H9 (cell line): ENCODE measurements around the gene OR2H2. TPM values are rescaled to one million over a fixed set of nuclear protein-coding genes. Genes with fewer than 3 reads are reported as not detected.

ENCODE experiments used
- DNase-seq: peaks from one replicate; pipeline ENCODE4 v3.0.0-alpha.2; 2017
- H2AFZ ChIP-seq: one replicate; pipeline ENCODE4 v1.6.1; 2013; ENCODE audit warnings: mild to moderate bottlenecking, low read length, control low read depth, moderate library complexity
- H2AK5ac ChIP-seq: 2 replicates; pipeline ENCODE4 v1.6.1; 2013; ENCODE audit warnings: low read length, control low read depth, mixed read lengths; ENCODE audit not compliant: insufficient read length
- H2BK120ac ChIP-seq: one replicate; pipeline ENCODE4 v1.6.1; 2013; ENCODE audit warnings: low read depth, mild to moderate bottlenecking, low read length, control low read depth, inconsistent platforms; ENCODE audit not compliant: poor library complexity, severe bottlenecking
- H2BK12ac ChIP-seq: 2 replicates; pipeline ENCODE4 v1.6.1; 2013; ENCODE audit warnings: low read length, control low read depth, mixed read lengths, low read depth; ENCODE audit not compliant: insufficient read length
- H2BK15ac ChIP-seq: 2 replicates; pipeline ENCODE4 v1.6.1; 2013; ENCODE audit warnings: low read depth, low read length, control low read depth
- H2BK20ac ChIP-seq: one replicate; pipeline ENCODE4 v1.6.1; 2013; ENCODE audit warnings: low read depth, mild to moderate bottlenecking, low read length, control low read depth, inconsistent platforms; ENCODE audit not compliant: poor library complexity, severe bottlenecking
- H2BK5ac ChIP-seq: 2 replicates; pipeline ENCODE4 v1.6.1; 2013; ENCODE audit warnings: low read length, control low read depth, mixed read lengths; ENCODE audit not compliant: insufficient read length
- H3K14ac ChIP-seq: 2 replicates; pipeline ENCODE4 v1.6.1; 2013; ENCODE audit warnings: low read length, control low read depth; ENCODE audit not compliant: insufficient read depth
- H3K18ac ChIP-seq: 2 replicates; pipeline ENCODE4 v1.6.1; 2013; ENCODE audit warnings: low read depth, mild to moderate bottlenecking, mixed read lengths, low read length, control low read depth; ENCODE audit not compliant: insufficient read length
- H3K23ac ChIP-seq: 2 replicates; pipeline ENCODE4 v1.6.1; 2013; ENCODE audit warnings: low read length, control low read depth, mixed read lengths, low read depth; ENCODE audit not compliant: insufficient read length
- H3K23me2 ChIP-seq: 2 replicates; pipeline ENCODE4 v1.6.1; 2013; ENCODE audit warnings: low read depth, mild to moderate bottlenecking, mixed read lengths, low read length, control low read depth; ENCODE audit not compliant: insufficient read length, poor library complexity, severe bottlenecking
- H3K27ac ChIP-seq: 2 replicates; pipeline ENCODE4 v1.5.1; 2013; ENCODE audit warnings: low read length, control low read depth, mixed read lengths, low read depth; ENCODE audit not compliant: insufficient read length
- H3K27me3 ChIP-seq: 2 replicates; pipeline ENCODE4 v1.6.1; 2013; ENCODE audit warnings: low read length, control low read depth, inconsistent platforms; ENCODE audit not compliant: insufficient read depth
- H3K4ac ChIP-seq: 2 replicates; pipeline ENCODE4 v1.6.1; 2013; ENCODE audit warnings: low read depth, mild to moderate bottlenecking, control low read depth, inconsistent platforms, low read length, moderate library complexity
- H3K4me1 ChIP-seq: 2 replicates; pipeline ENCODE4 v1.6.1; 2013; ENCODE audit warnings: low read length, control low read depth, inconsistent platforms; ENCODE audit not compliant: insufficient read depth
- H3K4me2 ChIP-seq: 2 replicates; pipeline ENCODE4 v1.6.1; 2013; ENCODE audit warnings: low read length, control low read depth, mixed read lengths; ENCODE audit not compliant: insufficient read length, insufficient read depth
- H3K56ac ChIP-seq: 2 replicates; pipeline ENCODE4 v1.6.1; 2013; ENCODE audit warnings: low read depth, mild to moderate bottlenecking, mixed read lengths, low read length, control low read depth; ENCODE audit not compliant: insufficient read length
- H3K79me1 ChIP-seq: 2 replicates; pipeline ENCODE4 v1.6.1; 2013; ENCODE audit warnings: low read depth, mild to moderate bottlenecking, moderate library complexity, low read length, control low read depth, inconsistent platforms; ENCODE audit not compliant: insufficient read depth, poor library complexity, severe bottlenecking
- H3K79me2 ChIP-seq: 2 replicates; pipeline ENCODE4 v1.6.1; 2013; ENCODE audit warnings: low read length, control low read depth, inconsistent platforms; ENCODE audit not compliant: insufficient read depth
- H3K9ac ChIP-seq: 2 replicates; pipeline ENCODE4 v1.6.1; 2013; ENCODE audit warnings: low read length, control low read depth, mixed read lengths; ENCODE audit not compliant: insufficient read length; ENCODE audit errors: extremely low read depth
- H3K9me3 ChIP-seq: one replicate; pipeline ENCODE4 v1.6.1; 2013; ENCODE audit warnings: low read depth, low read length, inconsistent platforms; ENCODE audit not compliant: control insufficient read depth
- H3T11ph ChIP-seq: one replicate; pipeline ENCODE4 v1.6.1; 2013; ENCODE audit warnings: mild to moderate bottlenecking, low read length, control low read depth, inconsistent platforms
- H4K20me1 ChIP-seq: one replicate; pipeline ENCODE4 v1.6.1; 2013; ENCODE audit not compliant: control insufficient read depth, insufficient read length, insufficient read depth
- H4K5ac ChIP-seq: 2 replicates; pipeline ENCODE4 v1.6.1; 2013; ENCODE audit warnings: low read depth, mild to moderate bottlenecking, mixed read lengths, low read length, control low read depth; ENCODE audit not compliant: insufficient read length
- H4K8ac ChIP-seq: replicated peaks from 2 replicates; pipeline ENCODE4 v1.6.1; 2013; ENCODE audit warnings: low read length, control low read depth, mixed read lengths, low read depth; ENCODE audit not compliant: insufficient read length
- H4K91ac ChIP-seq: 2 replicates; pipeline ENCODE4 v1.6.1; 2013; ENCODE audit warnings: low read depth, mild to moderate bottlenecking, moderate library complexity, mixed read lengths, low read length, control low read depth; ENCODE audit not compliant: insufficient read length
- H3K27ac Mint-ChIP-seq, 3 experiments: 2 replicates in 2 of 3; 3 replicates in 1 of 3; pipeline ENCODE4 v1.8.0; 2020 to 2021; ENCODE audit warnings: mixed read lengths in 3 of 3, mild to moderate bottlenecking in 1 of 3, moderate library complexity in 1 of 3
- H3K27me3 Mint-ChIP-seq: 2 replicates; pipeline ENCODE4 v1.8.0; 2021; ENCODE audit warnings: low read depth, mild to moderate bottlenecking, moderate library complexity, mixed read lengths
- H3K36me3 Mint-ChIP-seq, 3 experiments: 2 replicates in 2 of 3; 3 replicates in 1 of 3; pipeline ENCODE4 v1.8.0; 2020 to 2021; ENCODE audit warnings: low read depth in 3 of 3, mixed read lengths in 3 of 3; ENCODE audit not compliant: insufficient read depth in 1 of 3
- H3K4me1 Mint-ChIP-seq, 2 experiments: 2 replicates each; pipeline ENCODE4 v1.8.0; 2020; ENCODE audit warnings: mixed read lengths in 2 of 2
- H3K4me3 Mint-ChIP-seq, 2 experiments: 2 replicates in 1 of 2; 3 replicates in 1 of 2; pipeline ENCODE4 v1.8.0; 2020 to 2021; ENCODE audit warnings: mild to moderate bottlenecking in 2 of 2, mixed read lengths in 2 of 2, moderate library complexity in 1 of 2
- H3K9me3 Mint-ChIP-seq, 2 experiments: 2 replicates in 1 of 2; 3 replicates in 1 of 2; pipeline ENCODE4 v1.8.0; 2020; ENCODE audit warnings: mild to moderate bottlenecking in 2 of 2, mixed read lengths in 2 of 2, moderate library complexity in 1 of 2
- CTCF ChIP-seq: fragments of 200-600 bp; sonication (generic); conservative IDR thresholded peaks from 3 replicates; pipeline ENCODE4 v1.8.0; 2021; ENCODE audit warnings: antibody characterized with exemption, mild to moderate bottlenecking
- WGBS: extraction: QIAGEN DNeasy Blood & Tissue Kit; methylation state at CpG from one replicate; pipeline ENCODE4 v1.1.7; 2013; ENCODE audit warnings: missing lambda C conversion rate, low lambda C conversion rate, mixed read lengths; ENCODE audit not compliant: insufficient read length; ENCODE audit errors: extremely low coverage; 5-methylcytosine and 5-hydroxymethylcytosine counted together
- total RNA-seq: library from RNA; stranded (reverse); gene quantifications from 2 replicates; pipeline ENCODE4 v1.2.1, GENCODE V29; 2021

Gene OR2H2
- total RNA-seq, 1 experiment from 2014 or later, result not detected

- Mint-ChIP-seq H3K27ac (peak overlapping the region in 1 of 3 experiments; percentile 87; a peak in 3 of 7 replicates), H3K36me3 (peaks cover 20 to 59% (median 31%) of the 10 kb centered on the region in 3 experiments; a peak in 6 of 7 replicates), H3K4me3 (peak overlapping the region; percentile 88 to 92), H3K9me3 (peaks cover 0 to 5% of the 10 kb centered on the region in 2 experiments; a peak in 2 of 5 replicates), H3K27me3 (no peaks in the 10 kb centered on the region; the same call in 1 of the 2 replicates), H3K4me1 (peaks cover 84% of the 10 kb centered on the region in 2 experiments)
- no peak overlapping the region for H3K18ac ChIP-seq
- peaks cover 17% of the 10 kb centered on the region; the same call in 1 of the 2 replicates for H3K4me1 ChIP-seq
- H2AK5ac ChIP-seq, result no peak overlapping the region
- H2BK20ac ChIP-seq, result no peak overlapping the region
- H2BK120ac ChIP-seq, result no peak overlapping the region
- peaks cover 36% of the 10 kb centered on the region for H3K23me2 ChIP-seq
- H4K5ac ChIP-seq, result no peak overlapping the region
- no peak overlapping the region for H3K4ac ChIP-seq
- DNase-seq, result no peak
- H3T11ph ChIP-seq, result no peak overlapping the region
- H3K14ac ChIP-seq, result no peak overlapping the region
- no peak overlapping the region for H2BK15ac ChIP-seq
- H4K20me1 ChIP-seq, result no peaks in the 10 kb centered on the region
- H2AFZ ChIP-seq, result no peak overlapping the region
- H4K8ac ChIP-seq, result no peak overlapping the region
- no peak overlapping the region for H2BK5ac ChIP-seq
- TF ChIP-seq CTCF, result no peak
- H3K23ac ChIP-seq, result no peak overlapping the region
- no peak overlapping the region for H4K91ac ChIP-seq
- no peaks in the 10 kb centered on the region for H3K79me1 ChIP-seq
- H3K9ac ChIP-seq, result peak overlapping the region; percentile 29
- peak overlapping the region; percentile 90 for H3K4me2 ChIP-seq
- no peak overlapping the region for H3K56ac ChIP-seq
- H3K27ac ChIP-seq, result no peak overlapping the region
- H3K9me3 ChIP-seq, result no peaks in the 10 kb centered on the region
- H2BK12ac ChIP-seq, result no peak overlapping the region
- H3K79me2 ChIP-seq, result peaks cover 7% of the 10 kb centered on the region; the same call in 1 of the 2 replicates
- H3K27me3 ChIP-seq, result no peaks in the 10 kb centered on the region
- no CpG with 5 or more reads among the region's 31 CpGs for WGBS
Measured at GRCh38 chr6:29626948-29627754, 42.2 kb downstream of the OR2H2 start.
